GM20000 (cell line): ENCODE data around the gene C10orf95.

Experiments
- DNase-seq: peaks from one replicate; pipeline ENCODE4 v3.0.0; 2012; ENCODE audit warnings: low spot score
- CTCF ChIP-seq: IDR thresholded peaks from 2 replicates; pipeline ENCODE4 v1.5.1; 2012; ENCODE audit warnings: mild to moderate bottlenecking, control low read depth; ENCODE audit errors: extremely low read depth, missing control alignments

C10orf95 gene

GRCh38 chr10:102411341-102412255, 39.7 kb downstream of the C10orf95 start:
- DNase-seq, result no peak
- no peak for TF ChIP-seq CTCF

- no peak for TF ChIP-seq CTCF
- peak; percentile 40 for DNase-seq
Measured at GRCh38 chr10:102410429-102411073, 40.8 kb downstream of the C10orf95 start.

GRCh38 chr10:102409604-102410428, 41.5 kb downstream of the C10orf95 start:
- TF ChIP-seq CTCF, result no peak
- peak; percentile 39 for DNase-seq

GRCh38 chr10:102408728-102409603, 42.4 kb downstream of the C10orf95 start:
- TF ChIP-seq CTCF, result no peak
- peak; percentile 81 for DNase-seq

GRCh38 chr10:102408131-102408727, 43.1 kb downstream of the C10orf95 start:
- TF ChIP-seq CTCF, result no peak
- peak; percentile 22 for DNase-seq

- TF ChIP-seq CTCF, result no peak
- DNase-seq, result peak; percentile 22
Measured at GRCh38 chr10:102407425-102408130, 43.8 kb downstream of the C10orf95 start.
